ENCODE measurements around the gene SMPD4. TPM values are rescaled to one million over a fixed set of nuclear protein-coding genes. Genes with fewer than 3 reads are reported as not detected.
"Not testable (repeated sequence)": the region's sequence is repeated elsewhere in the genome, so short reads cannot be mapped to it uniquely, and the experiment has no call there.

Gene SMPD4
- polyA plus RNA-seq, 3 donors = 10.5 to 34.6 (median 14.2) TPM

- intact Hi-C loops (cut with micrococcal nuclease); H3K27me3 Mint-ChIP-seq (ENCODE audit: low read depth in 3 of 3); H3K27me3 ChIP-seq (ENCODE audit: control insufficient read depth in 2 of 2, insufficient read depth in 2 of 2, low read length in 2 of 2); H3K4me3 ChIP-seq (replicated peaks in 1 of 3; ENCODE audit: low read depth in 2 of 3, low read length in 3 of 3); H3K36me3 Mint-ChIP-seq; H3K79me2 ChIP-seq (ENCODE audit: insufficient read depth, low read length); H3K27ac Mint-ChIP-seq; H2AFZ ChIP-seq (ENCODE audit: insufficient read depth, low read depth, low read length, poor library complexity, severe bottlenecking); H3K4me1 Mint-ChIP-seq; H3K4me1 ChIP-seq (ENCODE audit: control insufficient read depth in 1 of 2, insufficient read depth in 2 of 2, low read length in 2 of 2); H3K9me3 ChIP-seq (replicated peaks in 1 of 2; ENCODE audit: control insufficient read depth in 1 of 2, insufficient read depth in 1 of 2, low read length in 2 of 2); H3K4me2 ChIP-seq (replicated peaks; ENCODE audit: extremely low read depth, low read length, poor library complexity, severe bottlenecking); H3K36me3 ChIP-seq (replicated peaks in 1 of 2; ENCODE audit: control insufficient read depth in 1 of 2, insufficient read depth in 2 of 2, low read length in 2 of 2); DNase-seq; H3K9ac ChIP-seq (ENCODE audit: insufficient read depth, low read length, poor library complexity, severe bottlenecking); H4K20me1 ChIP-seq (ENCODE audit: insufficient read depth, low read length); H3K9me3 Mint-ChIP-seq; H3K4me3 Mint-ChIP-seq; H3K27ac ChIP-seq (ENCODE audit: low read depth in 1 of 2, low read length in 2 of 2): not testable (repeated sequence)
- WGBS (ENCODE audit: insufficient coverage) = 84% methylated on average over 3 of the region's 5 CpGs
These were observed 44.3 kb downstream of the SMPD4 start for GRCh38 chr2:130137118-130137517.

GRCh38 chr2:130136546-130136945 lies 44.9 kb downstream of the SMPD4 start:
- H2AFZ ChIP-seq (ENCODE audit: insufficient read depth, low read depth, low read length, poor library complexity, severe bottlenecking); H3K27ac Mint-ChIP-seq; H3K9ac ChIP-seq (ENCODE audit: insufficient read depth, low read length, poor library complexity, severe bottlenecking); H3K36me3 ChIP-seq (replicated peaks in 1 of 2; ENCODE audit: control insufficient read depth in 1 of 2, insufficient read depth in 2 of 2, low read length in 2 of 2); H3K9me3 Mint-ChIP-seq; H3K79me2 ChIP-seq (ENCODE audit: insufficient read depth, low read length); DNase-seq; H3K4me3 ChIP-seq (replicated peaks in 1 of 3; ENCODE audit: low read depth in 2 of 3, low read length in 3 of 3); H3K27me3 ChIP-seq (ENCODE audit: control insufficient read depth in 2 of 2, insufficient read depth in 2 of 2, low read length in 2 of 2); intact Hi-C loops (cut with micrococcal nuclease); H3K27me3 Mint-ChIP-seq (ENCODE audit: low read depth in 3 of 3); H3K9me3 ChIP-seq (replicated peaks in 1 of 2; ENCODE audit: control insufficient read depth in 1 of 2, insufficient read depth in 1 of 2, low read length in 2 of 2); H3K4me2 ChIP-seq (replicated peaks; ENCODE audit: extremely low read depth, low read length, poor library complexity, severe bottlenecking); H3K36me3 Mint-ChIP-seq; H4K20me1 ChIP-seq (ENCODE audit: insufficient read depth, low read length); H3K4me1 Mint-ChIP-seq; H3K4me3 Mint-ChIP-seq; H3K4me1 ChIP-seq (ENCODE audit: control insufficient read depth in 1 of 2, insufficient read depth in 2 of 2, low read length in 2 of 2); H3K27ac ChIP-seq (ENCODE audit: low read depth in 1 of 2, low read length in 2 of 2): not testable (repeated sequence)
- 93% methylated on average over 6 of the region's 10 CpGs for WGBS (ENCODE audit: insufficient coverage)

- H3K79me2 ChIP-seq (ENCODE audit: insufficient read depth, low read length) = no peaks in the 10 kb centered on the region
- peaks cover 2 to 6% (median 5%) of the 10 kb centered on the region in 3 donors for H3K27me3 Mint-ChIP-seq (ENCODE audit: low read depth in 3 of 3)
- H3K4me2 ChIP-seq (replicated peaks; ENCODE audit: extremely low read depth, low read length, poor library complexity, severe bottlenecking) = no peak overlapping the region
- no peak for DNase-seq
- H3K4me1 ChIP-seq (ENCODE audit: control insufficient read depth in 1 of 2, insufficient read depth in 2 of 2, low read length in 2 of 2) = no peaks in the 10 kb centered on the region
- no peak overlapping the region for H3K4me3 ChIP-seq (replicated peaks in 1 of 3; ENCODE audit: low read depth in 2 of 3, low read length in 3 of 3)
- no peaks in the 10 kb centered on the region for H3K4me1 Mint-ChIP-seq
- peaks cover 0 to 1% (median 0%) of the 10 kb centered on the region in 7 donors for H3K9me3 Mint-ChIP-seq
- H3K9ac ChIP-seq (ENCODE audit: insufficient read depth, low read length, poor library complexity, severe bottlenecking) = no peak overlapping the region
- no peak overlapping the region for H3K4me3 Mint-ChIP-seq
- no peaks in the 10 kb centered on the region for H4K20me1 ChIP-seq (ENCODE audit: insufficient read depth, low read length)
- H3K27ac Mint-ChIP-seq = peak overlapping the region in 1 of 7 donors; percentile 61
- H3K36me3 Mint-ChIP-seq = no peaks in the 10 kb centered on the region
- no peaks in the 10 kb centered on the region for H3K36me3 ChIP-seq (replicated peaks in 1 of 2; ENCODE audit: control insufficient read depth in 1 of 2, insufficient read depth in 2 of 2, low read length in 2 of 2)
- intact Hi-C loops (cut with micrococcal nuclease) = no loop called here
- H3K27ac ChIP-seq (ENCODE audit: low read depth in 1 of 2, low read length in 2 of 2) = no peak overlapping the region
- H2AFZ ChIP-seq (ENCODE audit: insufficient read depth, low read depth, low read length, poor library complexity, severe bottlenecking) = no peak overlapping the region
- TF ChIP-seq CTCF (IDR thresholded peaks at IDR 0.05) = no peak
- 94% methylated on average over 11 of the region's 15 CpGs for WGBS (ENCODE audit: insufficient coverage)
- H3K9me3 ChIP-seq (replicated peaks in 1 of 2; ENCODE audit: control insufficient read depth in 1 of 2, insufficient read depth in 1 of 2, low read length in 2 of 2) = no peaks in the 10 kb centered on the region
- H3K27me3 ChIP-seq (ENCODE audit: control insufficient read depth in 2 of 2, insufficient read depth in 2 of 2, low read length in 2 of 2) = no peaks in the 10 kb centered on the region
These were observed 45.5 kb downstream of the SMPD4 start for GRCh38 chr2:130135692-130136541.

- H3K9me3 Mint-ChIP-seq; H3K9ac ChIP-seq (ENCODE audit: insufficient read depth, low read length, poor library complexity, severe bottlenecking); H3K4me3 Mint-ChIP-seq; H3K27ac ChIP-seq (ENCODE audit: low read depth in 1 of 2, low read length in 2 of 2); H3K36me3 ChIP-seq (replicated peaks in 1 of 2; ENCODE audit: control insufficient read depth in 1 of 2, insufficient read depth in 2 of 2, low read length in 2 of 2); H3K9me3 ChIP-seq (replicated peaks in 1 of 2; ENCODE audit: control insufficient read depth in 1 of 2, insufficient read depth in 1 of 2, low read length in 2 of 2); H3K4me2 ChIP-seq (replicated peaks; ENCODE audit: extremely low read depth, low read length, poor library complexity, severe bottlenecking); H3K79me2 ChIP-seq (ENCODE audit: insufficient read depth, low read length); H3K4me3 ChIP-seq (replicated peaks in 1 of 3; ENCODE audit: low read depth in 2 of 3, low read length in 3 of 3); H3K4me1 ChIP-seq (ENCODE audit: control insufficient read depth in 1 of 2, insufficient read depth in 2 of 2, low read length in 2 of 2); H3K27me3 ChIP-seq (ENCODE audit: control insufficient read depth in 2 of 2, insufficient read depth in 2 of 2, low read length in 2 of 2); DNase-seq; H4K20me1 ChIP-seq (ENCODE audit: insufficient read depth, low read length); H3K36me3 Mint-ChIP-seq; H3K27me3 Mint-ChIP-seq (ENCODE audit: low read depth in 3 of 3); H3K27ac Mint-ChIP-seq; intact Hi-C loops (cut with micrococcal nuclease); H3K4me1 Mint-ChIP-seq; H2AFZ ChIP-seq (ENCODE audit: insufficient read depth, low read depth, low read length, poor library complexity, severe bottlenecking): not testable (repeated sequence)
- WGBS (ENCODE audit: insufficient coverage) = 90% methylated on average over 8 of the region's 29 CpGs
These were observed 52.1 kb downstream of the SMPD4 start, which contains the start of gene POTEF for GRCh38 chr2:130129120-130129829. TSS of gene POTEF (minus strand) at chr2:130129222. CDS start at chr2:130120515, 8,707 bp downstream.

Data from CD14-positive monocyte (primary cell).